GM23248 (cell line): Measurements from ENCODE around the gene C10orf105. TPM values are rescaled to one million over a fixed set of nuclear protein-coding genes. Genes with fewer than 3 reads are reported as not detected.

Experiments used
- DNase-seq: peaks from one replicate; pipeline ENCODE4 v3.0.0-alpha.2; 2015
- H2AFZ ChIP-seq: fragments of 200-600 bp; sonication (generic); 2 replicates; pipeline ENCODE4 v1.6.1; 2016; ENCODE audit warnings: antibody characterized with exemption
- H3F3A ChIP-seq: fragments of 200-600 bp; sonication (generic); 2 replicates; pipeline ENCODE4 v1.6.1; 2016; ENCODE audit warnings: mild to moderate bottlenecking, antibody characterized with exemption, mixed run types; ENCODE audit not compliant: insufficient read depth
- H3K27ac ChIP-seq: fragments of 200-600 bp; sonication (generic); 2 replicates; pipeline ENCODE4 v1.5.1; 2016; ENCODE audit warnings: mild to moderate bottlenecking
- H3K27me3 ChIP-seq: fragments of 200-600 bp; sonication (generic); replicated peaks from 2 replicates; pipeline ENCODE4 v1.6.1; 2016; ENCODE audit warnings: mild to moderate bottlenecking; ENCODE audit not compliant: insufficient read depth
- H3K36me3 ChIP-seq: fragments of 200-600 bp; sonication (generic); 2 replicates; pipeline ENCODE4 v1.6.1; 2016; ENCODE audit warnings: low read depth, mild to moderate bottlenecking
- H3K4me1 ChIP-seq: fragments of 200-600 bp; sonication (generic); 2 replicates; pipeline ENCODE4 v1.6.1; 2016; ENCODE audit warnings: mild to moderate bottlenecking; ENCODE audit not compliant: insufficient read depth
- H3K4me2 ChIP-seq: fragments of 200-600 bp; sonication (generic); one replicate; pipeline ENCODE4 v1.6.1; 2016; ENCODE audit warnings: mild to moderate bottlenecking; ENCODE audit not compliant: unreplicated experiment
- H3K4me3 ChIP-seq: fragments of 200-600 bp; sonication (generic); 2 replicates; pipeline ENCODE4 v1.5.1; 2016; ENCODE audit warnings: mild to moderate bottlenecking
- H3K79me2 ChIP-seq: fragments of 200-600 bp; sonication (generic); 2 replicates; pipeline ENCODE4 v1.6.1; 2016; ENCODE audit warnings: mild to moderate bottlenecking; ENCODE audit not compliant: insufficient read depth
- H3K9ac ChIP-seq: fragments of 200-600 bp; sonication (generic); 2 replicates; pipeline ENCODE4 v1.6.1; 2016; ENCODE audit warnings: mild to moderate bottlenecking
- H3K9me2 ChIP-seq: fragments of 200-600 bp; sonication (generic); 2 replicates; pipeline ENCODE4 v1.6.1; 2016; ENCODE audit warnings: mixed run types, mild to moderate bottlenecking, moderate library complexity; ENCODE audit not compliant: insufficient read depth
- H3K9me3 ChIP-seq: fragments of 200-600 bp; sonication (generic); one replicate; pipeline ENCODE4 v1.6.1; 2017; ENCODE audit warnings: low read depth
- H4K20me1 ChIP-seq: fragments of 200-600 bp; sonication (generic); 2 replicates; pipeline ENCODE4 v1.6.0; 2016; ENCODE audit not compliant: insufficient read depth
- EZH2 ChIP-seq: fragments of 200-600 bp; sonication (generic); IDR thresholded peaks from 2 replicates; pipeline ENCODE4 v1.6.1; 2018; ENCODE audit warnings: antibody characterized with exemption, mild to moderate bottlenecking; ENCODE audit not compliant: insufficient read depth, poor library complexity, severe bottlenecking
- EZH2phosphoT487 ChIP-seq: fragments of 200-600 bp; sonication (generic); IDR thresholded peaks from 2 replicates; pipeline ENCODE4 v1.6.1; 2018; ENCODE audit warnings: antibody characterized with exemption, moderate library complexity, mild to moderate bottlenecking, low read depth; ENCODE audit not compliant: insufficient read depth
- WGBS, 2 experiments: methylation state at CpG; one replicate each; pipeline ENCODE4 v1.1.6; 2015 to 2017; ENCODE audit warnings: low lambda C conversion rate in 2 of 2, low coverage in 1 of 2; ENCODE audit errors: missing lambda C conversion rate in 2 of 2; 5-methylcytosine and 5-hydroxymethylcytosine counted together
- in situ Hi-C: fragments of 300-500 bp; cut with MboI; formaldehyde crosslinking; loops from 2 replicates; pipeline ENCODE4 v1.15.0; 2020
- polyA plus RNA-seq: library from polyadenylated mRNA; unstranded; fragments of >200 nt; fragmentation: Nextera tagmentation; extraction: Ambion mirVana; gene quantifications from 2 replicates; pipeline ENCODE4 v1.2.1, GENCODE V29; 2016
- total RNA-seq: library from RNA; depleted of rRNA; stranded (reverse); fragments of >200 nt; shearing (Covaris generic); gene quantifications from 2 replicates; pipeline ENCODE4 v1.2.3, GENCODE V29; 2014

C10orf105 gene
- total and polyA plus RNA-seq, 2 experiments from 2014 or later, result not detected

GRCh38 chr10:71725998-71726579, 6.5 kb upstream of the C10orf105 start:
- WGBS, 2 experiments, result 21 to 22% methylated on average over 8 to 9 of the region's 9 CpGs
- H3K9me3 ChIP-seq, result no peaks in the 10 kb centered on the region
- H2AFZ ChIP-seq, result 0 out of 2 replicates have a peak overlapping the region, but pooled peaks have one; percentile 1
- H3K9me2 ChIP-seq, result no peaks in the 10 kb centered on the region
- peak; percentile 66 for DNase-seq
- no peaks in the 10 kb centered on the region for H3K27me3 ChIP-seq
- H4K20me1 ChIP-seq, result no peaks in the 10 kb centered on the region
- H3K36me3 ChIP-seq, result no peaks in the 10 kb centered on the region
- H3K79me2 ChIP-seq, result no peaks in the 10 kb centered on the region
- H3K4me3 ChIP-seq, result no peak overlapping the region
- no peaks in the 10 kb centered on the region for H3F3A ChIP-seq
- no peak overlapping the region for H3K4me2 ChIP-seq
- no peak for TF ChIP-seq EZH2phosphoT487
- no peak for TF ChIP-seq EZH2
- H3K4me1 ChIP-seq, result peaks cover 20% of the 10 kb centered on the region; the same call in 1 of the 2 replicates
- in situ Hi-C loops, result no loop called here
- H3K27ac ChIP-seq, result no peak overlapping the region
- H3K9ac ChIP-seq, result no peak overlapping the region

DNA sequence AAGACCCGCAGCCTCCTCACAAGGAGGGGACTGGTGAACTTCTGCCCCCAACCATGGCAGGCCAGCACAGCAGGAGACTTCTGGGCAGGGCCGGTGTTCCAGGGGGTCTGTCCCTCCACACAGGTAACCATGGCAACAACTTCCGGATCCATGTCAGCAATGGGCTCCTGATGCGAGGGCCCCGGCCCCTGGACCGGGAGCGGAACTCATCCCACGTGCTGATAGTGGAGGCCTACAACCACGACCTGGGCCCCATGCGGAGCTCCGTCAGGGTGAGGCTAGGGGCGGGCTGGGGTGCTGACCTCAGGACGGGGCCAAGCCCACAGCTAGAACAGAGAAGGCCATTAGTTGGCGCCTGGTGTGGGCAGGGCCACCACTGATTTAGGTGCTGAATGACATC, 5.7 kb upstream of the C10orf105 start:
- no peaks in the 10 kb centered on the region for H3F3A ChIP-seq
- no peaks in the 10 kb centered on the region for H3K36me3 ChIP-seq
- in situ Hi-C loops, result no loop called here
- H3K9ac ChIP-seq, result no peak overlapping the region
- H3K79me2 ChIP-seq, result no peaks in the 10 kb centered on the region
- no peak overlapping the region for H2AFZ ChIP-seq
- H3K27ac ChIP-seq, result no peak overlapping the region
- DNase-seq, result no peak
- H3K4me3 ChIP-seq, result no peak overlapping the region
- H4K20me1 ChIP-seq, result no peaks in the 10 kb centered on the region
- H3K9me3 ChIP-seq, result no peaks in the 10 kb centered on the region
- TF ChIP-seq EZH2, result no peak
- no peak for TF ChIP-seq EZH2phosphoT487
- H3K4me2 ChIP-seq, result no peak overlapping the region
- H3K4me1 ChIP-seq, result peaks cover 20% of the 10 kb centered on the region; the same call in 1 of the 2 replicates
- H3K9me2 ChIP-seq, result no peaks in the 10 kb centered on the region
- 93 to 96% methylated on average over 13 to 14 of the region's 14 CpGs for WGBS, 2 experiments
- no peaks in the 10 kb centered on the region for H3K27me3 ChIP-seq

DNA sequence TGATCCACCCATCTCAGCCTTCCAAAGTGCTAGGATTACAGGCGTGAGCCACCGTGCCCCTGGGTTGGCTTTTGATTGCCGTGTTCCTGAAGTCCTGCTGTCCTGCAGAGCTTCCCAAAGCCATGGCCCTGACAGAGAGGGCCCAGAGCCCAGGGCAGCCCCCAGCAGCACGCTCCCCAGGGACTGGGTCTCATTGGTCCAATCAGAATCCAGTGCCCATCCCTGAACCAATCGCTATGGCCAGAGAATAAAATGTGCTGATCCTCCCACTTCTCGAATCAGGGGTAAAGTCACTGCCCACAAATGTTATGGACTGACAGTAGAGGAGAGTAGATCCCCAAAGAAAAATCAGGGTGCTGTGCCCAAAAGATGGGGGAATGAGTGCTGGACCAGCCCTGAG, 5.0 kb upstream of the C10orf105 start:
- H4K20me1 ChIP-seq, result no peaks in the 10 kb centered on the region
- no peak for DNase-seq
- no peaks in the 10 kb centered on the region for H3F3A ChIP-seq
- 90 to 93% methylated on average over 6 of the region's 6 CpGs for WGBS, 2 experiments
- H3K27me3 ChIP-seq, result no peaks in the 10 kb centered on the region
- in situ Hi-C loops, result no loop called here
- H3K9me2 ChIP-seq, result no peaks in the 10 kb centered on the region
- H3K9ac ChIP-seq, result no peak overlapping the region
- peaks cover 20% of the 10 kb centered on the region; the same call in 1 of the 2 replicates for H3K4me1 ChIP-seq
- no peaks in the 10 kb centered on the region for H3K79me2 ChIP-seq
- no peaks in the 10 kb centered on the region for H3K9me3 ChIP-seq
- no peaks in the 10 kb centered on the region for H3K36me3 ChIP-seq
- no peak overlapping the region for H3K4me2 ChIP-seq
- H3K27ac ChIP-seq, result no peak overlapping the region
- no peak overlapping the region for H3K4me3 ChIP-seq
- no peak overlapping the region for H2AFZ ChIP-seq
- TF ChIP-seq EZH2phosphoT487, result no peak

- Histone ChIP-seq H3K4me3 (no peak overlapping the region), H3K9me3 (no peaks in the 10 kb centered on the region), H2AFZ (no peak overlapping the region), H3K4me1 (peaks cover 16% of the 10 kb centered on the region; the same call in 1 of the 2 replicates), H3K9me2 (no peaks in the 10 kb centered on the region), H3K79me2 (no peaks in the 10 kb centered on the region), H4K20me1 (no peaks in the 10 kb centered on the region), H3F3A (no peaks in the 10 kb centered on the region), H3K27me3 (no peaks in the 10 kb centered on the region), H3K36me3 (no peaks in the 10 kb centered on the region), H3K4me2 (no peak overlapping the region), H3K9ac (no peak overlapping the region), H3K27ac (no peak overlapping the region)
- WGBS, 2 experiments, result 83 to 84% methylated on average over 11 of the region's 11 CpGs
- in situ Hi-C loops, result no loop called here
- no peak for TF ChIP-seq EZH2phosphoT487
- no peak for TF ChIP-seq EZH2
- DNase-seq, result no peak
These were observed 3.7 kb upstream of the C10orf105 start for GRCh38 chr10:71723311-71723710.

DNA sequence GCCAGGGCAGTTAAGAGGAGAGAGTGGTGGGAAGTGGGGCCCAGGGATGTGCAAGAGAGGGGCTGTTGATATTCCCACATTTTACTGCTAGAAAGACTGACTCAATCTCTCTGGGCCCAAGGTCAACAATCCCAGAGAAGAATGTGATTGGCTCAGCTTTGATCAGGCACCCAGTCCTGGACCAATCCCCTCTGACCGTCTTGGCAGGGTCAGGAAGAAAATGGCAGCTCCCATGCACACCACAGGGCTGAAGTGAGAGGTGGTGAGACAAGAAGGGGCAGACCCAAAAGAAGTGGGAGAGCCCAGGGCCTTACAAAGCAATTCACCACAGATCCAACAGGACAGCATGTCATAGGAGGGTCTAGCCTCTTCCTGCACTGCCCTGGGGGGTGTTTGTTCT, 3.3 kb upstream of the C10orf105 start:
- DNase-seq, result no peak
- Histone ChIP-seq H3K9me3 (no peaks in the 10 kb centered on the region), H3K4me1 (peaks cover 11% of the 10 kb centered on the region; the same call in 1 of the 2 replicates), H3K27me3 (no peaks in the 10 kb centered on the region), H2AFZ (no peak overlapping the region), H3K36me3 (no peaks in the 10 kb centered on the region), H3K4me3 (no peak overlapping the region), H3K9me2 (no peaks in the 10 kb centered on the region), H4K20me1 (no peaks in the 10 kb centered on the region), H3K9ac (no peak overlapping the region), H3F3A (no peaks in the 10 kb centered on the region), H3K4me2 (no peak overlapping the region), H3K79me2 (no peaks in the 10 kb centered on the region), H3K27ac (no peak overlapping the region)
- in situ Hi-C loops, result no loop called here
- 6 to 8% methylated on average over 1 of the region's 1 CpG for whole genome bisulfite sequencing, 2 experiments
- TF ChIP-seq EZH2phosphoT487 (no peak), EZH2 (no peak)
